Right lobe of liver (tissue), 6 donors: ENCODE results near the gene ZNF391. TPM values are rescaled to one million over a fixed set of nuclear protein-coding genes. Genes with fewer than 3 reads are reported as not detected.

Experiments
- ATAC-seq, 4 donors: fragments of 200-7000 bp; cut with Tn5 transposase; one replicate each; pipeline ENCODE4 v1.9.1; 2020; ENCODE audit warnings: mild to moderate bottlenecking in 4 of 4, moderate library complexity in 4 of 4
- DNase-seq, 3 donors: peaks; one replicate each; pipeline ENCODE4 v3.0.0-alpha.2; 2020
- H3K27ac ChIP-seq, 3 donors: fragments of 200-600 bp; one replicate each; pipeline ENCODE4 v1.8.0; 2022
- H3K27me3 ChIP-seq, 2 donors: fragments of 200-600 bp; one replicate each; pipeline ENCODE4 v1.8.0; 2022
- H3K36me3 ChIP-seq, 4 donors: fragments of 200-600 bp; sonication (generic) in 1 of 4; one replicate each; pipeline versions ENCODE4 v1.5.1 to v1.8.0; 2017 to 2022; ENCODE audit warnings: control low read depth in 1 of 4
- H3K4me1 ChIP-seq, 4 donors: fragments of 200-600 bp; sonication (generic) in 1 of 4; one replicate each; pipeline versions ENCODE4 v1.5.1 to v1.8.0; 2017 to 2022; ENCODE audit warnings: control low read depth in 1 of 4
- H3K4me3 ChIP-seq, 3 donors: fragments of 200-600 bp; one replicate each; pipeline ENCODE4 v1.8.0; 2022
- H3K9me3 ChIP-seq, 4 donors: fragments of 200-600 bp; sonication (generic) in 1 of 4; one replicate each; pipeline versions ENCODE4 v1.5.1 to v1.8.0; 2017 to 2022; ENCODE audit warnings: control low read depth in 1 of 4
- POLR2A ChIP-seq: fragments of 450-650 bp; IDR thresholded peaks from one replicate; pipeline ENCODE4 v1.6.1; 2017; ENCODE audit warnings: antibody characterized with exemption, mild to moderate bottlenecking
- WGBS: methylation state at CpG from one replicate; pipeline ENCODE4 v1.1.6; 2018; ENCODE audit warnings: low coverage, low lambda C conversion rate; ENCODE audit not compliant: insufficient coverage; ENCODE audit errors: missing lambda C conversion rate; 5-methylcytosine and 5-hydroxymethylcytosine counted together
- intact Hi-C, 2 donors: fragments of 100-400 bp; cut with DNase I; formaldehyde crosslinking; loops; one replicate each; pipeline versions ENCODE4 v1.11.2 to v1.14.1; 2022
- small RNA-seq, 2 experiments: library from RNA; depleted of rRNA; stranded (forward); fragments of <200 nt; gene quantifications; one replicate each; pipeline ENCODE3, GENCODE V24; 2016
- total RNA-seq, 6 experiments: library from RNA; depleted of rRNA in 2 of 6; stranded (reverse); fragments of >200 nt in 2 of 6; fragmentation: NEBNext Ultra II Directional in 3 of 6; extraction: Animal tissue kit (Norgen Biotek cat#: 25700) in 3 of 6; gene quantifications; one replicate each; pipeline versions ENCODE4 v1.1.0 to v1.2.4, GENCODE V29; 2016 to 2023
- TF ChIP-seq, protein P1 (sequence below), 4 donors: fragments of 200-600 bp in 3 of 4; fragments of 450-650 bp in 1 of 4; IDR thresholded peaks; one replicate each; pipeline versions ENCODE4 v1.5.1 to v1.8.0; 2016 to 2022; ENCODE audit warnings: antibody characterized with exemption in 4 of 4, mild to moderate bottlenecking in 2 of 4
- donor health status: DM: no; HTN: yes; CAD: no.
- donor health status: DM: no; HTN: no; CAD: no.
- donor health status: DM: no; HTN: no; CAD: no.
- donor health status: DM: no; HTN: yes; CAD: no.
- donor health status: DM: no; HTN: yes; CAD: no.

The ZNF391 gene
- total RNA-seq, 6 experiments from 2014 or later, result 0.09 to 0.42 (median 0.18) TPM; not detected in 1

DNA sequence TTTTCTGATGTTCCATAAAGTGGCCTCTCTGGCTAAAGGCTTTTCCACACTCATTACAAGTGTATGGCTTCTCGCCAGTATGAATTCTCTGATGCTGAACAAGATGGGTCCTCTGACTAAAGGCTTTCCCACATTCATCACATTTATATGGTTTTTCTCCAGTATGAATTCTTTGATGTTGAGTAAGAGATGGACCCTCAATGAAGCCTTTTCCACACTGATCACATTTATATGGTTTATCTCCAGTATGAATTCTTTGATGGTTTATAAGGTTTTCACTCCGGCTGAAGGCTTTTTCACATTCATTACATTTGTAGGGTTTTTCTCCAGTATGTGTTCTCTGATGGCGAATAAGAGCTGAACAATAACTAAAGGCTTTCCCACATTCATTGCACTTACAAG lies 63.9 kb downstream of the ZNF391 start:
- ATAC-seq (no peak), DNase-seq (no peak)
- WGBS, result 98% methylated on average over 3 of the region's 3 CpGs
- intact Hi-C loops, result loop anchor here in 1 of 2 donors (10.0 kb wide), 1 partner anchor 48 kb away; no protein-coding TSS in a partner anchor
- Histone ChIP-seq H3K36me3 (peaks cover 0 to 55% (median 30%) of the 10 kb centered on the region in 4 donors), H3K4me1 (no peaks in the 10 kb centered on the region), H3K27ac (no peak overlapping the region), H3K4me3 (no peak overlapping the region), H3K9me3 (peaks cover 9 to 83% (median 45%) of the 10 kb centered on the region in 4 donors), H3K27me3 (no peaks in the 10 kb centered on the region)
- TF ChIP-seq, protein P1, sequence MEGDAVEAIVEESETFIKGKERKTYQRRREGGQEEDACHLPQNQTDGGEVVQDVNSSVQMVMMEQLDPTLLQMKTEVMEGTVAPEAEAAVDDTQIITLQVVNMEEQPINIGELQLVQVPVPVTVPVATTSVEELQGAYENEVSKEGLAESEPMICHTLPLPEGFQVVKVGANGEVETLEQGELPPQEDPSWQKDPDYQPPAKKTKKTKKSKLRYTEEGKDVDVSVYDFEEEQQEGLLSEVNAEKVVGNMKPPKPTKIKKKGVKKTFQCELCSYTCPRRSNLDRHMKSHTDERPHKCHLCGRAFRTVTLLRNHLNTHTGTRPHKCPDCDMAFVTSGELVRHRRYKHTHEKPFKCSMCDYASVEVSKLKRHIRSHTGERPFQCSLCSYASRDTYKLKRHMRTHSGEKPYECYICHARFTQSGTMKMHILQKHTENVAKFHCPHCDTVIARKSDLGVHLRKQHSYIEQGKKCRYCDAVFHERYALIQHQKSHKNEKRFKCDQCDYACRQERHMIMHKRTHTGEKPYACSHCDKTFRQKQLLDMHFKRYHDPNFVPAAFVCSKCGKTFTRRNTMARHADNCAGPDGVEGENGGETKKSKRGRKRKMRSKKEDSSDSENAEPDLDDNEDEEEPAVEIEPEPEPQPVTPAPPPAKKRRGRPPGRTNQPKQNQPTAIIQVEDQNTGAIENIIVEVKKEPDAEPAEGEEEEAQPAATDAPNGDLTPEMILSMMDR (IDR thresholded peaks at IDR 0.05), result no peak
- no peak for TF ChIP-seq POLR2A

Small RNAs within 50 kb of the gene (small RNA-seq; reads per million reads assigned to genes)
- gene MCFD2P1, result 0 reads per million in 2 experiments

Other genes starting within 250 kb of the ZNF391 start
- under 1 TPM in 2 of 6 experiments, not detected in 4; 0.29 to 0.37 TPM for gene PRSS16, start 141.1 kb upstream of the ZNF391 start, total RNA-seq
- not detected for gene POM121L2, start 76.5 kb upstream of the ZNF391 start, total RNA-seq
- 1 to 10 TPM; 1.1 to 1.8 (median 1.7) TPM for gene ZNF184, start 84.3 kb downstream of the ZNF391 start, total RNA-seq